ENCODE measurements around the gene CKS2. TPM values are rescaled to one million over a fixed set of nuclear protein-coding genes. Genes with fewer than 3 reads are reported as not detected.

Gene CKS2
- total and polyA plus RNA-seq, 2 experiments from 2014 or later = 512 to 1,783 TPM

DNA sequence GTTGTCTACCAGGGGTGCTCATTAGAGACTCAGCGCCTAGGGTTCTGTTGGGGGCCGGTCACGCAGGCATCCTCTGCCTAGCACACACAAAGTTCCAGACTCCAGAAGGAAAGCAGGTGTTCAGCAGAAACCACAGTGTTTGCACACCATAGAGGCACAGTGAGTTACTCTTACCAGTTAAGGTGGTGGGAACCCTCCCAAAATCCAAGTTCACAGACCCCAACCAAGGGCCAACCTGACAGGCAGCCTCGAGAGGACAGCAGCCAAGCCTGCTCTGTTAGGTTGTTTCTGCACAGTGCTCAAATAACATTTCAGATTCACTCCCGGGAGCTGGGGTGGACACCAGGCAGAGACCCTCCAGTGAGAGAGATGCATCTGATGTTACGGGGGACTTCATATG lies 43.5 kb downstream of the CKS2 start:
- Histone ChIP-seq H3K27ac (ENCODE audit: low read depth) (no peak overlapping the region), H4K20me1 (replicated peaks; ENCODE audit: insufficient read depth) (peaks cover 21% of the 10 kb centered on the region), H3K79me2 (replicated peaks; ENCODE audit: insufficient read depth) (peaks cover 3% of the 10 kb centered on the region; the same call in 1 of the 2 replicates), H3K27me3 (ENCODE audit: insufficient read depth) (no peaks in the 10 kb centered on the region), H3K36me3 (ENCODE audit: insufficient read depth) (peaks cover 51% of the 10 kb centered on the region), H3K9me2 (ENCODE audit: insufficient read depth) (no peaks in the 10 kb centered on the region), H2AFZ (no peak overlapping the region), H3K4me1 (ENCODE audit: insufficient read depth) (no peaks in the 10 kb centered on the region), H3K4me2 (no peak overlapping the region), H3F3A (replicated peaks; ENCODE audit: low read depth) (no peaks in the 10 kb centered on the region), H3K4me3 (no peak overlapping the region)
- no peak overlapping the region for H3K4me3 Mint-ChIP-seq
- no peaks in the 10 kb centered on the region for H3K9me3 Mint-ChIP-seq
- no peak for ATAC-seq
- peaks cover 98% of the 10 kb centered on the region for H3K36me3 Mint-ChIP-seq (ENCODE audit: low read depth)
- no peaks in the 10 kb centered on the region for H3K4me1 Mint-ChIP-seq
- TF ChIP-seq CTCF (conservative IDR thresholded peaks at IDR 0.05; ENCODE audit: low read depth in 2 of 2) = no peak
- TF ChIP-seq POLR2AphosphoS5 (IDR thresholded peaks at IDR 0.05; ENCODE audit: low read depth) = no peak
- TF ChIP-seq, protein P1, sequence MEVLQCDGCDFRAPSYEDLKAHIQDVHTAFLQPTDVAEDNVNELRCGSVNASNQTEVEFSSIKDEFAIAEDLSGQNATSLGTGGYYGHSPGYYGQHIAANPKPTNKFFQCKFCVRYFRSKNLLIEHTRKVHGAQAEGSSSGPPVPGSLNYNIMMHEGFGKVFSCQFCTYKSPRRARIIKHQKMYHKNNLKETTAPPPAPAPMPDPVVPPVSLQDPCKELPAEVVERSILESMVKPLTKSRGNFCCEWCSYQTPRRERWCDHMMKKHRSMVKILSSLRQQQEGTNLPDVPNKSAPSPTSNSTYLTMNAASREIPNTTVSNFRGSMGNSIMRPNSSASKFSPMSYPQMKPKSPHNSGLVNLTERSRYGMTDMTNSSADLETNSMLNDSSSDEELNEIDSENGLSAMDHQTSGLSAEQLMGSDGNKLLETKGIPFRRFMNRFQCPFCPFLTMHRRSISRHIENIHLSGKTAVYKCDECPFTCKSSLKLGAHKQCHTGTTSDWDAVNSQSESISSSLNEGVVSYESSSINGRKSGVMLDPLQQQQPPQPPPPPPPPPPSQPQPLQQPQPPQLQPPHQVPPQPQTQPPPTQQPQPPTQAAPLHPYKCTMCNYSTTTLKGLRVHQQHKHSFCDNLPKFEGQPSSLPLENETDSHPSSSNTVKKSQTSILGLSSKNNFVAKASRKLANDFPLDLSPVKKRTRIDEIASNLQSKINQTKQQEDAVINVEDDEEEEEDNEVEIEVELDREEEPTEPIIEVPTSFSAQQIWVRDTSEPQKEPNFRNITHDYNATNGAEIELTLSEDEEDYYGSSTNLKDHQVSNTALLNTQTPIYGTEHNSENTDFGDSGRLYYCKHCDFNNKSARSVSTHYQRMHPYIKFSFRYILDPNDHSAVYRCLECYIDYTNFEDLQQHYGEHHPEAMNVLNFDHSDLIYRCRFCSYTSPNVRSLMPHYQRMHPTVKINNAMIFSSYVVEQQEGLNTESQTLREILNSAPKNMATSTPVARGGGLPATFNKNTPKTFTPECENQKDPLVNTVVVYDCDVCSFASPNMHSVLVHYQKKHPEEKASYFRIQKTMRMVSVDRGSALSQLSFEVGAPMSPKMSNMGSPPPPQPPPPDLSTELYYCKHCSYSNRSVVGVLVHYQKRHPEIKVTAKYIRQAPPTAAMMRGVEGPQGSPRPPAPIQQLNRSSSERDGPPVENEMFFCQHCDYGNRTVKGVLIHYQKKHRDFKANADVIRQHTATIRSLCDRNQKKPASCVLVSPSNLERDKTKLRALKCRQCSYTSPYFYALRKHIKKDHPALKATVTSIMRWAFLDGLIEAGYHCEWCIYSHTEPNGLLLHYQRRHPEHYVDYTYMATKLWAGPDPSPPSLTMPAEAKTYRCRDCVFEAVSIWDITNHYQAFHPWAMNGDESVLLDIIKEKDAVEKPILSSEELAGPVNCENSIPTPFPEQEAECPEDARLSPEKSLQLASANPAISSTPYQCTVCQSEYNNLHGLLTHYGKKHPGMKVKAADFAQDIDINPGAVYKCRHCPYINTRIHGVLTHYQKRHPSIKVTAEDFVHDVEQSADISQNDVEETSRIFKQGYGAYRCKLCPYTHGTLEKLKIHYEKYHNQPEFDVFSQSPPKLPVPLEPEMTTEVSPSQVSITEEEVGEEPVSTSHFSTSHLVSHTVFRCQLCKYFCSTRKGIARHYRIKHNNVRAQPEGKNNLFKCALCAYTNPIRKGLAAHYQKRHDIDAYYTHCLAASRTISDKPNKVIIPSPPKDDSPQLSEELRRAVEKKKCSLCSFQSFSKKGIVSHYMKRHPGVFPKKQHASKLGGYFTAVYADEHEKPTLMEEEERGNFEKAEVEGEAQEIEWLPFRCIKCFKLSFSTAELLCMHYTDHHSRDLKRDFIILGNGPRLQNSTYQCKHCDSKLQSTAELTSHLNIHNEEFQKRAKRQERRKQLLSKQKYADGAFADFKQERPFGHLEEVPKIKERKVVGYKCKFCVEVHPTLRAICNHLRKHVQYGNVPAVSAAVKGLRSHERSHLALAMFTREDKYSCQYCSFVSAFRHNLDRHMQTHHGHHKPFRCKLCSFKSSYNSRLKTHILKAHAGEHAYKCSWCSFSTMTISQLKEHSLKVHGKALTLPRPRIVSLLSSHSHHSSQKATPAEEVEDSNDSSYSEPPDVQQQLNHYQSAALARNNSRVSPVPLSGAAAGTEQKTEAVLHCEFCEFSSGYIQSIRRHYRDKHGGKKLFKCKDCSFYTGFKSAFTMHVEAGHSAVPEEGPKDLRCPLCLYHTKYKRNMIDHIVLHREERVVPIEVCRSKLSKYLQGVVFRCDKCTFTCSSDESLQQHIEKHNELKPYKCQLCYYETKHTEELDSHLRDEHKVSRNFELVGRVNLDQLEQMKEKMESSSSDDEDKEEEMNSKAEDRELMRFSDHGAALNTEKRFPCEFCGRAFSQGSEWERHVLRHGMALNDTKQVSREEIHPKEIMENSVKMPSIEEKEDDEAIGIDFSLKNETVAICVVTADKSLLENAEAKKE (CRISPR knock-in tag; IDR thresholded peaks at IDR 0.05) = no peak
- TF ChIP-seq ZNF114 (CRISPR knock-in tag; IDR thresholded peaks at IDR 0.05) = no peak
- no peak for TF ChIP-seq REST (IDR thresholded peaks at IDR 0.05; ENCODE audit: unreplicated experiment)
- TF ChIP-seq JUNB (IDR thresholded peaks at IDR 0.05; ENCODE audit: unreplicated experiment) = no peak
- no peak overlapping the region for H3K27ac Mint-ChIP-seq
- no peaks in the 10 kb centered on the region for H3K27me3 Mint-ChIP-seq (ENCODE audit: insufficient read depth, low read depth, poor library complexity)
- no peak for DNase-seq (ENCODE audit: low spot score)
